Body of pancreas (tissue), 4 donors: Measurements from ENCODE around the gene MAN2A2.
A peak's percentile ranks its signal among the peaks of the same experiment; 100 is the strongest.

Source experiments
- POLR2A ChIP-seq, 3 donors: fragments of 450-650 bp; IDR thresholded peaks; one replicate each; pipeline ENCODE4 v1.6.1; 2016; ENCODE audit warnings: antibody characterized with exemption in 3 of 3, mild to moderate bottlenecking in 2 of 3
- TF ChIP-seq, protein P1 (sequence below), 7 experiments: fragments of 450-650 bp in 4 of 7; fragments of 200-600 bp in 3 of 7; sonication (generic) in 3 of 7; IDR thresholded peaks; one replicate each; pipeline ENCODE4 v1.5.1; 2016 to 2019; ENCODE audit warnings: antibody characterized with exemption in 7 of 7

GRCh38 chr15:90929246-90930019, 26.3 kb downstream of the MAN2A2 start:
- TF ChIP-seq, protein P1, sequence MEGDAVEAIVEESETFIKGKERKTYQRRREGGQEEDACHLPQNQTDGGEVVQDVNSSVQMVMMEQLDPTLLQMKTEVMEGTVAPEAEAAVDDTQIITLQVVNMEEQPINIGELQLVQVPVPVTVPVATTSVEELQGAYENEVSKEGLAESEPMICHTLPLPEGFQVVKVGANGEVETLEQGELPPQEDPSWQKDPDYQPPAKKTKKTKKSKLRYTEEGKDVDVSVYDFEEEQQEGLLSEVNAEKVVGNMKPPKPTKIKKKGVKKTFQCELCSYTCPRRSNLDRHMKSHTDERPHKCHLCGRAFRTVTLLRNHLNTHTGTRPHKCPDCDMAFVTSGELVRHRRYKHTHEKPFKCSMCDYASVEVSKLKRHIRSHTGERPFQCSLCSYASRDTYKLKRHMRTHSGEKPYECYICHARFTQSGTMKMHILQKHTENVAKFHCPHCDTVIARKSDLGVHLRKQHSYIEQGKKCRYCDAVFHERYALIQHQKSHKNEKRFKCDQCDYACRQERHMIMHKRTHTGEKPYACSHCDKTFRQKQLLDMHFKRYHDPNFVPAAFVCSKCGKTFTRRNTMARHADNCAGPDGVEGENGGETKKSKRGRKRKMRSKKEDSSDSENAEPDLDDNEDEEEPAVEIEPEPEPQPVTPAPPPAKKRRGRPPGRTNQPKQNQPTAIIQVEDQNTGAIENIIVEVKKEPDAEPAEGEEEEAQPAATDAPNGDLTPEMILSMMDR (IDR thresholded peaks at IDR 0.05): peak in 2 of 7 experiments; percentile 23 to 35
- no peak for TF ChIP-seq POLR2A (IDR thresholded peaks at IDR 0.05)
